B cell (primary cell): Measurements from ENCODE around the gene CEP78. TPM values are rescaled to one million over a fixed set of nuclear protein-coding genes. Genes with fewer than 3 reads are reported as not detected.

Source experiments
- ATAC-seq: fragments of 200-7000 bp; cut with Tn5 transposase; one replicate; pipeline ENCODE4 v1.10.0; 2021; ENCODE audit warnings: low read depth, mild to moderate bottlenecking, moderate number of reproducible peaks, moderate library complexity
- CTCF ChIA-PET: fragments of 350-600 bp; sonication (Branson Sonifier 250); formaldehyde crosslinking; loops from one replicate; lab custom pipeline; 2021; ENCODE audit warnings: antibody characterized with exemption, inconsistent platforms; lab: Charles Lee
- POLR2A ChIA-PET: fragments of 350-600 bp; sonication (Branson Sonifier 250); formaldehyde crosslinking; loops from one replicate; lab custom pipeline; 2021; ENCODE audit warnings: antibody characterized with exemption; lab: Charles Lee
- DNase-seq: peaks from one replicate; pipeline ENCODE4 v3.0.0; 2013
- H2AFZ ChIP-seq: 2 replicates; pipeline ENCODE4 v1.6.1; 2012; ENCODE audit warnings: mild to moderate bottlenecking, low read depth, low read length; ENCODE audit not compliant: insufficient read depth, poor library complexity, severe bottlenecking
- H3K27ac ChIP-seq, 2 donors: 1 replicate in 1 of 2; 2 replicates in 1 of 2; pipeline ENCODE4 v1.5.1; 2012 to 2013; ENCODE audit warnings: low read length in 2 of 2, mild to moderate bottlenecking in 2 of 2, moderate library complexity in 1 of 2
- H3K27me3 ChIP-seq, 4 experiments: fragments of 200-600 bp in 1 of 4; sonication (generic) in 1 of 4; replicated peaks in 1 of 4; 1 replicate in 2 of 4; 2 replicates in 2 of 4; pipeline versions ENCODE4 v1.6.1 to v1.7.0; 2013 to 2016; ENCODE audit warnings: low read length in 3 of 4, mild to moderate bottlenecking in 2 of 4, mixed read lengths in 1 of 4, moderate library complexity in 1 of 4; ENCODE audit not compliant: insufficient read depth in 4 of 4, control insufficient read depth in 3 of 4; ENCODE audit errors: control extremely low read depth in 1 of 4
- H3K36me3 ChIP-seq, 2 experiments: replicated peaks in 1 of 2; 1 replicate in 1 of 2; 2 replicates in 1 of 2; pipeline versions ENCODE4 v1.6.1 to v1.7.1; 2013; ENCODE audit warnings: low read length in 1 of 2; ENCODE audit not compliant: insufficient read depth in 2 of 2, control insufficient read depth in 1 of 2; ENCODE audit errors: control extremely low read depth in 1 of 2, extremely low read depth in 1 of 2
- H3K4me1 ChIP-seq, 2 donors: fragments of 200-600 bp in 1 of 2; sonication (generic) in 1 of 2; 1 replicate in 1 of 2; 2 replicates in 1 of 2; pipeline versions ENCODE4 v1.5.1 to v1.6.1; 2013 to 2017; ENCODE audit warnings: low read length in 2 of 2; ENCODE audit not compliant: control insufficient read depth in 2 of 2, insufficient read depth in 2 of 2
- H3K4me2 ChIP-seq: replicated peaks from 2 replicates; pipeline ENCODE3; 2012; ENCODE audit warnings: mild to moderate bottlenecking, low read depth, low read length; ENCODE audit not compliant: poor library complexity, severe bottlenecking
- H3K4me3 ChIP-seq, 5 experiments: fragments of 200-600 bp in 1 of 5; sonication (generic) in 1 of 5; 1 replicate in 3 of 5; 2 replicates in 2 of 5; pipeline versions ENCODE4 v1.5.1 to v1.7.0; 2011 to 2016; ENCODE audit warnings: low read length in 4 of 5, mild to moderate bottlenecking in 4 of 5, low read depth in 2 of 5, control low read depth in 1 of 5, moderate library complexity in 1 of 5; ENCODE audit not compliant: insufficient read depth in 1 of 5; ENCODE audit errors: control extremely low read depth in 1 of 5, extremely low read depth in 1 of 5
- H3K79me2 ChIP-seq: fragments of 200-600 bp; sonication (generic); one replicate; pipeline ENCODE4 v1.6.0; 2016; ENCODE audit warnings: low read length; ENCODE audit not compliant: control insufficient read depth, insufficient read depth
- H3K9ac ChIP-seq: fragments of 200-600 bp; sonication (generic); 2 replicates; pipeline ENCODE4 v1.6.1; 2017; ENCODE audit warnings: mild to moderate bottlenecking, low read length, moderate library complexity
- H3K9me3 ChIP-seq, 3 donors: one replicate each; pipeline versions ENCODE4 v1.6.1 to v1.7.1; 2013; ENCODE audit warnings: low read length in 2 of 3; ENCODE audit not compliant: control insufficient read depth in 2 of 3, insufficient read depth in 1 of 3; ENCODE audit errors: control extremely low read depth in 1 of 3
- H4K20me1 ChIP-seq: 2 replicates; pipeline ENCODE4 v1.6.0; 2012; ENCODE audit warnings: mild to moderate bottlenecking, low read length; ENCODE audit not compliant: insufficient read depth, control insufficient read depth, poor library complexity, severe bottlenecking
- H3K27ac Mint-ChIP-seq: one replicate; pipeline ENCODE4 v1.8.0; 2021; ENCODE audit warnings: mixed read lengths
- H3K27me3 Mint-ChIP-seq: one replicate; pipeline ENCODE4 v1.8.0; 2021; ENCODE audit warnings: mixed read lengths
- H3K4me1 Mint-ChIP-seq: one replicate; pipeline ENCODE4 v1.8.0; 2021; ENCODE audit warnings: mixed read lengths
- H3K4me3 Mint-ChIP-seq: one replicate; pipeline ENCODE4 v1.8.0; 2021; ENCODE audit warnings: mixed read lengths
- H3K9me3 Mint-ChIP-seq: one replicate; pipeline ENCODE4 v1.8.0; 2022; ENCODE audit warnings: mixed read lengths; ENCODE audit not compliant: insufficient read depth
- EZH2 ChIP-seq: IDR thresholded peaks from 2 replicates; pipeline ENCODE4 v1.6.1; 2012; ENCODE audit warnings: borderline replicate concordance, low read depth, mild to moderate bottlenecking, moderate library complexity, low read length; ENCODE audit not compliant: insufficient read depth, poor library complexity, severe bottlenecking
- WGBS: methylation state at CpG from one replicate; pipeline ENCODE4 v1.1.5; 2013; ENCODE audit warnings: missing lambda C conversion rate; ENCODE audit not compliant: insufficient coverage; 5-methylcytosine and 5-hydroxymethylcytosine counted together
- intact Hi-C: fragments of 100-400 bp; cut with micrococcal nuclease; formaldehyde crosslinking; loops from one replicate; pipeline ENCODE4 v1.10.0; 2022
- polyA plus RNA-seq: library from polyadenylated mRNA; depleted of rRNA; stranded (reverse); fragments of >200 nt; gene quantifications from 2 replicates; pipeline ENCODE4 v1.2.3, GENCODE V29; 2012
- total RNA-seq, 2 donors: library from RNA; stranded (reverse); fragments of 120-200 nt in 1 of 2; gene quantifications; 1 replicate in 1 of 2; 2 replicates in 1 of 2; pipeline versions ENCODE4 v1.2.3 to v1.2.4, GENCODE V29; 2013 to 2022
- TF ChIP-seq, protein P1 (sequence below): fragments of 200-600 bp; IDR thresholded peaks from one replicate; pipeline ENCODE4 v1.8.0; 2022; ENCODE audit warnings: antibody characterized with exemption, mild to moderate bottlenecking

The CEP78 gene
- total and polyA plus RNA-seq, 2 donors (not counting 1 experiment from before 2014, with no cell fraction given) = 7.2 to 28.8 TPM

DNA sequence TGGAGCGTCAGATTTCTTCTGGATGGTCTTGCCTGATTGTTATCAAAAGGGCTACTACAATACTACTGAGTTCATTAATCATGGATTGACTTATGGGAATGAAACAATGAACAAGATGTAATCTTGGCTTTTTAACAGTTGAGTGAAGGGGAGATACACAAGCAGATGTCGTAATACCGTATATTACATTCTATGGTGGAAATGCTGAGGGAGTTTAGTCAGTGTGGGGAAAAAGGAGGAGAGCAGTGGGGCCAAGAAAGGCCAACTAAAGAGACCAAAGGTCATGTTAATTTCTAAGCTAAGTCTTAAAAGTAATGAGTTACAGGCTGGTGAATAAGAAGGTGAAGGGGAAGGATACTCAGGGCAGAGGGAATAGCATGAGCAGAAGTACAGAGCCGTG lies 32.0 kb downstream of the CEP78 start:
- ATAC-seq (no peak), DNase-seq (no peak)
- Histone ChIP-seq H3K4me3 (no peak overlapping the region), H3K9me3 (no peaks in the 10 kb centered on the region), H3K27me3 (no peaks in the 10 kb centered on the region), H3K79me2 (no peaks in the 10 kb centered on the region), H3K36me3 (peaks cover 8 to 25% of the 10 kb centered on the region in 2 experiments), H4K20me1 (no peaks in the 10 kb centered on the region), H3K4me2 (no peak overlapping the region), H3K4me1 (no peaks in the 10 kb centered on the region), H3K9ac (no peak overlapping the region), H2AFZ (no peak overlapping the region), H3K27ac (no peak overlapping the region)
- ChIA-PET CTCF (interaction anchor here (0.7 kb wide), 1 partner anchor 104 kb away, joined by 3 read pairs; no protein-coding TSS in a partner anchor), POLR2A (no interaction called here)
- no peak overlapping the region for H3K4me3 Mint-ChIP-seq
- intact Hi-C loops = no loop called here
- WGBS = 100% methylated on average over 3 of the region's 4 CpGs
- no peak overlapping the region for H3K27ac Mint-ChIP-seq
- H3K27me3 Mint-ChIP-seq = no peaks in the 10 kb centered on the region
- H3K4me1 Mint-ChIP-seq = no peaks in the 10 kb centered on the region
- no peaks in the 10 kb centered on the region for H3K9me3 Mint-ChIP-seq
- TF ChIP-seq, protein P1, sequence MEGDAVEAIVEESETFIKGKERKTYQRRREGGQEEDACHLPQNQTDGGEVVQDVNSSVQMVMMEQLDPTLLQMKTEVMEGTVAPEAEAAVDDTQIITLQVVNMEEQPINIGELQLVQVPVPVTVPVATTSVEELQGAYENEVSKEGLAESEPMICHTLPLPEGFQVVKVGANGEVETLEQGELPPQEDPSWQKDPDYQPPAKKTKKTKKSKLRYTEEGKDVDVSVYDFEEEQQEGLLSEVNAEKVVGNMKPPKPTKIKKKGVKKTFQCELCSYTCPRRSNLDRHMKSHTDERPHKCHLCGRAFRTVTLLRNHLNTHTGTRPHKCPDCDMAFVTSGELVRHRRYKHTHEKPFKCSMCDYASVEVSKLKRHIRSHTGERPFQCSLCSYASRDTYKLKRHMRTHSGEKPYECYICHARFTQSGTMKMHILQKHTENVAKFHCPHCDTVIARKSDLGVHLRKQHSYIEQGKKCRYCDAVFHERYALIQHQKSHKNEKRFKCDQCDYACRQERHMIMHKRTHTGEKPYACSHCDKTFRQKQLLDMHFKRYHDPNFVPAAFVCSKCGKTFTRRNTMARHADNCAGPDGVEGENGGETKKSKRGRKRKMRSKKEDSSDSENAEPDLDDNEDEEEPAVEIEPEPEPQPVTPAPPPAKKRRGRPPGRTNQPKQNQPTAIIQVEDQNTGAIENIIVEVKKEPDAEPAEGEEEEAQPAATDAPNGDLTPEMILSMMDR = no peak
- TF ChIP-seq EZH2 = no peak

DNA sequence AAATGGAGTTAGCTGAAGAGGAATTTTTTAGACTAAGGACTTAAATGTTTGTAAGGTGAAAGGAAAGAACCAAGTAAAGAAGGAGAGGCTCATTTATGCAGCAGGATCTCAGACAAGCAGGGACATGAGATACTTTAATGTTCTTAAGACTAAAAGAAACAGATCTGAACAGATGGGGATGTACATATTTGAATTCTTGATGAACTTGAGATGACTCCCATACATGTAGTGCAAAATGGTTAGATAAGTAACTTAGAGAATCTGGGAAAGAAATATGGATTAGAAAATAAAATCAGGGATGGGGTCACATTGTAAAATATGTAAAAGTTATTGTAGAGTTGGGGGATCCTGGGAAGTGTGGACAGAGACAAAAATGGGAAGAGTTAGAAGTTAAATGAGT lies 33.9 kb downstream of the CEP78 start:
- no peak for DNase-seq
- ChIA-PET CTCF (no interaction called here), POLR2A (no interaction called here)
- no peak overlapping the region for H3K27ac Mint-ChIP-seq
- no peak overlapping the region for H3K9ac ChIP-seq
- no peaks in the 10 kb centered on the region for H3K27me3 ChIP-seq
- no peaks in the 10 kb centered on the region for H3K4me1 ChIP-seq
- no peak overlapping the region for H3K4me3 ChIP-seq
- intact Hi-C loops = no loop called here
- no peak overlapping the region for H3K27ac ChIP-seq
- no peaks in the 10 kb centered on the region for H3K9me3 Mint-ChIP-seq
- H2AFZ ChIP-seq = no peak overlapping the region
- no peak overlapping the region for H3K4me3 Mint-ChIP-seq
- TF ChIP-seq, protein P1 = no peak
- TF ChIP-seq EZH2 = no peak
- no peaks in the 10 kb centered on the region for H3K9me3 ChIP-seq
- H4K20me1 ChIP-seq = no peaks in the 10 kb centered on the region
- ATAC-seq = no peak
- no peaks in the 10 kb centered on the region for H3K27me3 Mint-ChIP-seq
- H3K4me2 ChIP-seq = no peak overlapping the region
- H3K79me2 ChIP-seq = no peaks in the 10 kb centered on the region
- H3K4me1 Mint-ChIP-seq = no peaks in the 10 kb centered on the region
- H3K36me3 ChIP-seq = peaks cover 8 to 25% of the 10 kb centered on the region in 2 experiments
